ENCODE data around the gene ESYT3.

DNA sequence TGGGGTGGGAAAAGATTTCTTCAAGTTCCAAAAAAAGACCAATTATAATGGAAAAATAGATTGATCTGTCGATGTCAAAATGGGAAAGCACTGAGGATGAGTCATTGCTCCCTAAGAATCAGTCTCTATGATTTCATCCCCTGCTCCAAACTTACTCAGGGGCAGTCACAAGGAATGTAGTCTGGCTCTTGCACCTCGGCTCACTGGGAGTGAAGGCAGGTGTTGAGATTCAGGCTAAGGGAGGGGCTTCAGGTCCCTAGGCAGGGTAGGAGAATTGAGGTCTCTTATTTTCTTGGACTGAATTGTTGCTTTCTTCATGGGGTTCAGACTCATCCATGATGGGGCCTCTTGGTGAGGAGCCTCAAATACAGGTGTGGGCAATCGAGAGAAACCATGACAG lies 14.2 kb downstream of the ESYT3 start:
- TF ChIP-seq, protein P1, sequence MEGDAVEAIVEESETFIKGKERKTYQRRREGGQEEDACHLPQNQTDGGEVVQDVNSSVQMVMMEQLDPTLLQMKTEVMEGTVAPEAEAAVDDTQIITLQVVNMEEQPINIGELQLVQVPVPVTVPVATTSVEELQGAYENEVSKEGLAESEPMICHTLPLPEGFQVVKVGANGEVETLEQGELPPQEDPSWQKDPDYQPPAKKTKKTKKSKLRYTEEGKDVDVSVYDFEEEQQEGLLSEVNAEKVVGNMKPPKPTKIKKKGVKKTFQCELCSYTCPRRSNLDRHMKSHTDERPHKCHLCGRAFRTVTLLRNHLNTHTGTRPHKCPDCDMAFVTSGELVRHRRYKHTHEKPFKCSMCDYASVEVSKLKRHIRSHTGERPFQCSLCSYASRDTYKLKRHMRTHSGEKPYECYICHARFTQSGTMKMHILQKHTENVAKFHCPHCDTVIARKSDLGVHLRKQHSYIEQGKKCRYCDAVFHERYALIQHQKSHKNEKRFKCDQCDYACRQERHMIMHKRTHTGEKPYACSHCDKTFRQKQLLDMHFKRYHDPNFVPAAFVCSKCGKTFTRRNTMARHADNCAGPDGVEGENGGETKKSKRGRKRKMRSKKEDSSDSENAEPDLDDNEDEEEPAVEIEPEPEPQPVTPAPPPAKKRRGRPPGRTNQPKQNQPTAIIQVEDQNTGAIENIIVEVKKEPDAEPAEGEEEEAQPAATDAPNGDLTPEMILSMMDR (IDR thresholded peaks at IDR 0.05), result no peak
- TF ChIP-seq SIN3A (IDR thresholded peaks at IDR 0.05; ENCODE audit: borderline replicate concordance, insufficient read depth, low read depth, low read length) (no peak), POLR2AphosphoS5 (IDR thresholded peaks at IDR 0.05; ENCODE audit: low read depth, low read length) (no peak)

Data from Panc1 (cell line).